HepG2 (cell line): ENCODE data around the gene GCNT2. TPM values are rescaled to one million over a fixed set of nuclear protein-coding genes. Genes with fewer than 3 reads are reported as not detected.

Source experiments
- BATF2 ChIP-seq: sonication (generic); formaldehyde crosslinking; IDR thresholded peaks from 2 replicates; pipeline ENCODE4 v1.8.0; 2022; ENCODE audit warnings: mild to moderate bottlenecking, missing genetic modification reagents, moderate library complexity
- CBX2 ChIP-seq, 2 experiments: fragments of 200-600 bp in 1 of 2; sonication (generic); formaldehyde crosslinking in 1 of 2; IDR thresholded peaks; 2 replicates each; pipeline versions ENCODE4 v1.7.0 to v1.8.1; 2018 to 2022; ENCODE audit warnings: low read depth in 2 of 2, low read length in 1 of 2, mild to moderate bottlenecking in 1 of 2, missing genetic modification reagents in 1 of 2
- CHD4 ChIP-seq: fragments of 200-600 bp; sonication (generic); IDR thresholded peaks from 2 replicates; pipeline ENCODE4 v1.7.0; 2017; ENCODE audit warnings: mild to moderate bottlenecking, low read length, borderline replicate concordance
- CSRNP2 ChIP-seq: sonication (generic); formaldehyde crosslinking; conservative IDR thresholded peaks from 2 replicates; pipeline ENCODE4 v1.8.0; 2022; ENCODE audit warnings: low read depth, missing genetic modification reagents
- DRAP1 ChIP-seq: IDR thresholded peaks from 2 replicates; pipeline ENCODE4 v1.6.1; 2016; ENCODE audit warnings: missing genetic modification reagents, missing compliant biosample characterization
- GATA4 ChIP-seq: sonication (generic); IDR thresholded peaks from 2 replicates; pipeline ENCODE4 v1.6.1; 2016; ENCODE audit warnings: antibody characterized with exemption, low read depth, borderline replicate concordance
- KDM5A ChIP-seq: fragments of 200-600 bp; sonication (generic); IDR thresholded peaks from 2 replicates; pipeline ENCODE4 v1.7.0; 2018; ENCODE audit warnings: antibody characterized with exemption, mild to moderate bottlenecking, low read length, borderline replicate concordance
- MED13 ChIP-seq: sonication (generic); formaldehyde crosslinking; IDR thresholded peaks from 2 replicates; pipeline ENCODE4 v1.5.0; 2020; ENCODE audit warnings: missing genetic modification reagents
- MEF2D ChIP-seq: sonication (generic); formaldehyde crosslinking; IDR thresholded peaks from 2 replicates; pipeline ENCODE4 v1.5.1; 2020; ENCODE audit warnings: mild to moderate bottlenecking, missing genetic modification reagents
- MIER2 ChIP-seq: IDR thresholded peaks from 2 replicates; pipeline ENCODE4 v1.6.1; 2016; ENCODE audit warnings: missing biosample characterization, missing genetic modification reagents
- POGK ChIP-seq: sonication (generic); formaldehyde crosslinking; conservative IDR thresholded peaks from 2 replicates; pipeline ENCODE4 v1.8.0; 2022; ENCODE audit warnings: mild to moderate bottlenecking, moderate library complexity, missing genetic modification reagents
- RXRA ChIP-seq: sonication (generic); formaldehyde crosslinking; IDR thresholded peaks from 2 replicates; pipeline ENCODE4 v1.5.1; 2020; ENCODE audit warnings: missing genetic modification reagents
- SRSF9 ChIP-seq: fragments of 200-400 bp; formaldehyde crosslinking; IDR thresholded peaks from 2 replicates; pipeline ENCODE4 v1.6.1; 2018; ENCODE audit warnings: borderline replicate concordance, mild to moderate bottlenecking, low read depth, low read length; ENCODE audit not compliant: insufficient read depth, poor library complexity, severe bottlenecking
- TBL1XR1 ChIP-seq: fragments of 150-350 bp; IDR thresholded peaks from 2 replicates; pipeline ENCODE4 v1.6.1; 2014; ENCODE audit warnings: borderline replicate concordance, low read length; ENCODE audit not compliant: partially characterized antibody
- TSC22D2 ChIP-seq: sonication (generic); formaldehyde crosslinking; IDR thresholded peaks from 2 replicates; pipeline ENCODE4 v1.5.1; 2020; ENCODE audit warnings: missing genetic modification reagents, mild to moderate bottlenecking, borderline replicate concordance
- XBP1 ChIP-seq: sonication (generic); formaldehyde crosslinking; IDR thresholded peaks from 2 replicates; pipeline ENCODE4 v1.5.0; 2020; ENCODE audit warnings: missing genetic modification reagents
- ZBTB34 ChIP-seq: sonication (generic); formaldehyde crosslinking; IDR thresholded peaks from 2 replicates; pipeline ENCODE4 v1.8.0; 2022; ENCODE audit warnings: mild to moderate bottlenecking, missing genetic modification reagents
- ZFY ChIP-seq: sonication (generic); formaldehyde crosslinking; IDR thresholded peaks from 2 replicates; pipeline ENCODE4 v1.4.0; 2020; ENCODE audit warnings: missing genetic modification reagents
- ZNF124 ChIP-seq: sonication (generic); formaldehyde crosslinking; IDR thresholded peaks from 2 replicates; pipeline ENCODE4 v1.4.0; 2020; ENCODE audit warnings: missing genetic modification reagents
- ZNF253 ChIP-seq: sonication (generic); formaldehyde crosslinking; IDR thresholded peaks from 2 replicates; pipeline ENCODE4 v1.8.0; 2022; ENCODE audit warnings: mild to moderate bottlenecking, missing genetic modification reagents, borderline replicate concordance
- ZNF3 ChIP-seq: IDR thresholded peaks from 2 replicates; pipeline ENCODE4 v1.7.0; 2017; ENCODE audit warnings: inconsistent platforms
- ZNF619 ChIP-seq: sonication (generic); formaldehyde crosslinking; IDR thresholded peaks from 2 replicates; pipeline ENCODE4 v1.4.0; 2020; ENCODE audit warnings: mild to moderate bottlenecking, missing genetic modification reagents
- ZNF678 ChIP-seq: sonication (generic); formaldehyde crosslinking; IDR thresholded peaks from 2 replicates; pipeline ENCODE4 v1.4.0; 2020; ENCODE audit warnings: mild to moderate bottlenecking, missing genetic modification reagents
- ZNF891 ChIP-seq: sonication (generic); formaldehyde crosslinking; IDR thresholded peaks from 2 replicates; pipeline ENCODE4 v1.5.0; 2020; ENCODE audit warnings: mild to moderate bottlenecking, missing genetic modification reagents
- polyA plus RNA-seq, 8 experiments: library from polyadenylated mRNA; depleted of rRNA in 3 of 8; stranded (reverse) in 7 of 8; unstranded in 1 of 8; fragments of >200 nt; fragmentation: Illumina TruSeq in 4 of 8; extraction: Trizol in 4 of 8; gene quantifications; 2 replicates each; pipeline versions ENCODE4 v1.2.1 to v1.2.3, GENCODE V29; 2011 to 2016; ENCODE audit warnings: low read depth in 4 of 8, missing spikeins in 1 of 8, mixed read lengths in 1 of 8; ENCODE audit not compliant: insufficient read depth in 1 of 8
- total RNA-seq, 5 experiments: library from RNA; depleted of rRNA; stranded (reverse); fragments of >200 nt; fragmentation: Illumina TruSeq; extraction: Trizol; gene quantifications; 2 replicates each; pipeline ENCODE4 v1.2.3, GENCODE V29; 2016; ENCODE audit warnings: low read depth in 1 of 5

The GCNT2 gene
- total and polyA plus RNA-seq, 2 of the 13 experiments (the other 11 are each of a cell fraction or from before 2014, with no cell fraction given): 11.8 to 31.9 TPM

GRCh38 chr6:10528158-10528981, 7.2 kb downstream of the GCNT2 start (continued):
- TF ChIP-seq ZNF678 (CRISPR knock-in tag): no peak
- TF ChIP-seq TSC22D2: 0 out of 2 replicates have a peak, but pooled peaks have one; percentile 25
- peak; percentile 60; the same call in 1 of the 2 replicates for TF ChIP-seq MED13 (CRISPR knock-in tag)
- TF ChIP-seq RXRA (CRISPR knock-in tag): peak; percentile 18; the same call in 1 of the 2 replicates
- TF ChIP-seq KDM5A: no peak; the same call in 1 of the 2 replicates
- no peak for TF ChIP-seq ZNF3 (CRISPR knock-in tag)
- no peak for TF ChIP-seq MIER2 (CRISPR knock-in tag)
- TF ChIP-seq ZNF891 (CRISPR knock-in tag): no peak
- peak; percentile 76; the same call in 1 of the 2 replicates for TF ChIP-seq DRAP1
- TF ChIP-seq GATA4: no peak
- no peak for TF ChIP-seq BATF2 (CRISPR knock-in tag)
- no peak for TF ChIP-seq XBP1
- TF ChIP-seq ZNF124: no peak
- TF ChIP-seq CBX2 (IDR thresholded peaks at IDR 0.05; ENCODE audit: low read depth, low read length): no peak
- TF ChIP-seq CBX2 (CRISPR knock-in tag; IDR thresholded peaks at IDR 0.05; ENCODE audit: low read depth): no peak
- TF ChIP-seq TBL1XR1: no peak
- TF ChIP-seq CHD4: no peak
- TF ChIP-seq ZFY: peak; percentile 27; the same call in 1 of the 2 replicates
- no peak; the same call in 1 of the 2 replicates for TF ChIP-seq MEF2D (CRISPR knock-in tag)
- TF ChIP-seq ZBTB34 (CRISPR knock-in tag): peak; percentile 61; the same call in 1 of the 2 replicates
- TF ChIP-seq ZNF619 (CRISPR knock-in tag): no peak
- no peak for TF ChIP-seq SRSF9
- TF ChIP-seq CSRNP2: no peak
- no peak for TF ChIP-seq ZNF253 (CRISPR knock-in tag)
- no peak; the same call in none of the 2 replicates for TF ChIP-seq POGK (CRISPR knock-in tag)
